B cell (primary cell): ENCODE measurements around the gene MAP3K5. TPM values are rescaled to one million over a fixed set of nuclear protein-coding genes. Genes with fewer than 3 reads are reported as not detected.

Experiments used
- ATAC-seq: fragments of 200-7000 bp; cut with Tn5 transposase; one replicate; pipeline ENCODE4 v1.10.0; 2021; ENCODE audit warnings: low read depth, mild to moderate bottlenecking, moderate number of reproducible peaks, moderate library complexity
- CTCF ChIA-PET: fragments of 350-600 bp; sonication (Branson Sonifier 250); formaldehyde crosslinking; loops from one replicate; lab custom pipeline; 2021; ENCODE audit warnings: antibody characterized with exemption, inconsistent platforms; lab: Charles Lee
- POLR2A ChIA-PET: fragments of 350-600 bp; sonication (Branson Sonifier 250); formaldehyde crosslinking; loops from one replicate; lab custom pipeline; 2021; ENCODE audit warnings: antibody characterized with exemption; lab: Charles Lee
- DNase-seq: peaks from one replicate; pipeline ENCODE4 v3.0.0; 2013
- H2AFZ ChIP-seq: 2 replicates; pipeline ENCODE4 v1.6.1; 2012; ENCODE audit warnings: mild to moderate bottlenecking, low read depth, low read length; ENCODE audit not compliant: insufficient read depth, poor library complexity, severe bottlenecking
- H3K27ac ChIP-seq, 2 donors: 1 replicate in 1 of 2; 2 replicates in 1 of 2; pipeline ENCODE4 v1.5.1; 2012 to 2013; ENCODE audit warnings: low read length in 2 of 2, mild to moderate bottlenecking in 2 of 2, moderate library complexity in 1 of 2
- H3K27me3 ChIP-seq, 4 experiments: fragments of 200-600 bp in 1 of 4; sonication (generic) in 1 of 4; replicated peaks in 1 of 4; 1 replicate in 2 of 4; 2 replicates in 2 of 4; pipeline versions ENCODE4 v1.6.1 to v1.7.0; 2013 to 2016; ENCODE audit warnings: low read length in 3 of 4, mild to moderate bottlenecking in 2 of 4, mixed read lengths in 1 of 4, moderate library complexity in 1 of 4; ENCODE audit not compliant: insufficient read depth in 4 of 4, control insufficient read depth in 3 of 4; ENCODE audit errors: control extremely low read depth in 1 of 4
- H3K36me3 ChIP-seq, 2 experiments: replicated peaks in 1 of 2; 1 replicate in 1 of 2; 2 replicates in 1 of 2; pipeline versions ENCODE4 v1.6.1 to v1.7.1; 2013; ENCODE audit warnings: low read length in 1 of 2; ENCODE audit not compliant: insufficient read depth in 2 of 2, control insufficient read depth in 1 of 2; ENCODE audit errors: control extremely low read depth in 1 of 2, extremely low read depth in 1 of 2
- H3K4me1 ChIP-seq, 2 donors: fragments of 200-600 bp in 1 of 2; sonication (generic) in 1 of 2; 1 replicate in 1 of 2; 2 replicates in 1 of 2; pipeline versions ENCODE4 v1.5.1 to v1.6.1; 2013 to 2017; ENCODE audit warnings: low read length in 2 of 2; ENCODE audit not compliant: control insufficient read depth in 2 of 2, insufficient read depth in 2 of 2
- H3K4me2 ChIP-seq: replicated peaks from 2 replicates; pipeline ENCODE3; 2012; ENCODE audit warnings: mild to moderate bottlenecking, low read depth, low read length; ENCODE audit not compliant: poor library complexity, severe bottlenecking
- H3K4me3 ChIP-seq, 5 experiments: fragments of 200-600 bp in 1 of 5; sonication (generic) in 1 of 5; 1 replicate in 3 of 5; 2 replicates in 2 of 5; pipeline versions ENCODE4 v1.5.1 to v1.7.0; 2011 to 2016; ENCODE audit warnings: low read length in 4 of 5, mild to moderate bottlenecking in 4 of 5, low read depth in 2 of 5, control low read depth in 1 of 5, moderate library complexity in 1 of 5; ENCODE audit not compliant: insufficient read depth in 1 of 5; ENCODE audit errors: control extremely low read depth in 1 of 5, extremely low read depth in 1 of 5
- H3K79me2 ChIP-seq: fragments of 200-600 bp; sonication (generic); one replicate; pipeline ENCODE4 v1.6.0; 2016; ENCODE audit warnings: low read length; ENCODE audit not compliant: control insufficient read depth, insufficient read depth
- H3K9ac ChIP-seq: fragments of 200-600 bp; sonication (generic); 2 replicates; pipeline ENCODE4 v1.6.1; 2017; ENCODE audit warnings: mild to moderate bottlenecking, low read length, moderate library complexity
- H3K9me3 ChIP-seq, 3 donors: one replicate each; pipeline versions ENCODE4 v1.6.1 to v1.7.1; 2013; ENCODE audit warnings: low read length in 2 of 3; ENCODE audit not compliant: control insufficient read depth in 2 of 3, insufficient read depth in 1 of 3; ENCODE audit errors: control extremely low read depth in 1 of 3
- H4K20me1 ChIP-seq: 2 replicates; pipeline ENCODE4 v1.6.0; 2012; ENCODE audit warnings: mild to moderate bottlenecking, low read length; ENCODE audit not compliant: insufficient read depth, control insufficient read depth, poor library complexity, severe bottlenecking
- H3K27ac Mint-ChIP-seq: one replicate; pipeline ENCODE4 v1.8.0; 2021; ENCODE audit warnings: mixed read lengths
- H3K27me3 Mint-ChIP-seq: one replicate; pipeline ENCODE4 v1.8.0; 2021; ENCODE audit warnings: mixed read lengths
- H3K4me1 Mint-ChIP-seq: one replicate; pipeline ENCODE4 v1.8.0; 2021; ENCODE audit warnings: mixed read lengths
- H3K4me3 Mint-ChIP-seq: one replicate; pipeline ENCODE4 v1.8.0; 2021; ENCODE audit warnings: mixed read lengths
- H3K9me3 Mint-ChIP-seq: one replicate; pipeline ENCODE4 v1.8.0; 2022; ENCODE audit warnings: mixed read lengths; ENCODE audit not compliant: insufficient read depth
- CTCF ChIP-seq: fragments of 200-600 bp; IDR thresholded peaks from one replicate; pipeline ENCODE4 v1.8.0; 2022; ENCODE audit warnings: antibody characterized with exemption, mild to moderate bottlenecking
- EZH2 ChIP-seq: IDR thresholded peaks from 2 replicates; pipeline ENCODE4 v1.6.1; 2012; ENCODE audit warnings: borderline replicate concordance, low read depth, mild to moderate bottlenecking, moderate library complexity, low read length; ENCODE audit not compliant: insufficient read depth, poor library complexity, severe bottlenecking
- WGBS: methylation state at CpG from one replicate; pipeline ENCODE4 v1.1.5; 2013; ENCODE audit warnings: missing lambda C conversion rate; ENCODE audit not compliant: insufficient coverage; 5-methylcytosine and 5-hydroxymethylcytosine counted together
- intact Hi-C: fragments of 100-400 bp; cut with micrococcal nuclease; formaldehyde crosslinking; loops from one replicate; pipeline ENCODE4 v1.10.0; 2022
- polyA plus RNA-seq: library from polyadenylated mRNA; depleted of rRNA; stranded (reverse); fragments of >200 nt; gene quantifications from 2 replicates; pipeline ENCODE4 v1.2.3, GENCODE V29; 2012
- total RNA-seq, 2 donors: library from RNA; stranded (reverse); fragments of 120-200 nt in 1 of 2; gene quantifications; 1 replicate in 1 of 2; 2 replicates in 1 of 2; pipeline versions ENCODE4 v1.2.3 to v1.2.4, GENCODE V29; 2013 to 2022

The MAP3K5 gene
- total and polyA plus RNA-seq, 2 donors (not counting 1 experiment from before 2014, with no cell fraction given): 5.7 to 34.1 TPM

GRCh38 chr6:136640132-136640915 lies 152.0 kb downstream of the MAP3K5 start:
- no peaks in the 10 kb centered on the region for H3K27me3 Mint-ChIP-seq
- peaks cover 5% of the 10 kb centered on the region for H3K4me1 Mint-ChIP-seq
- H3K4me3 ChIP-seq: no peak overlapping the region
- H3K4me1 ChIP-seq: peaks cover 0 to 5% of the 10 kb centered on the region in 2 donors
- intact Hi-C loops: no loop called here
- ChIA-PET CTCF (interaction anchor here (1.2 to 9.9 kb wide), 3 partner anchors 149 to 205 kb away, joined by 3 to 433 read pairs (median 9); partner anchors contain the start of gene MAP3K5), POLR2A (interaction anchor here (1.0 kb wide), 1 partner anchor 152 kb away, joined by 4 read pairs; the partner anchor contains the start of gene MAP3K5)
- no peaks in the 10 kb centered on the region for H3K79me2 ChIP-seq
- ATAC-seq (no peak), DNase-seq (no peak)
- no peaks in the 10 kb centered on the region for H3K9me3 Mint-ChIP-seq
- H3K27ac ChIP-seq: no peak overlapping the region
- H3K4me3 Mint-ChIP-seq: no peak overlapping the region
- 100% methylated on average over 2 of the region's 5 CpGs for WGBS
- H4K20me1 ChIP-seq: no peaks in the 10 kb centered on the region
- H3K4me2 ChIP-seq: no peak overlapping the region
- H3K9me3 ChIP-seq: no peaks in the 10 kb centered on the region
- H3K27me3 ChIP-seq: no peaks in the 10 kb centered on the region
- no peak overlapping the region for H3K9ac ChIP-seq
- H3K27ac Mint-ChIP-seq: no peak overlapping the region
- TF ChIP-seq CTCF (no peak), EZH2 (no peak)
- peaks cover 0 to 24% of the 10 kb centered on the region in 2 experiments for H3K36me3 ChIP-seq
- no peak overlapping the region for H2AFZ ChIP-seq

GRCh38 chr6:136639702-136640101 lies 152.6 kb downstream of the MAP3K5 start:
- no peak for ATAC-seq
- H3K4me2 ChIP-seq: no peak overlapping the region
- H3K27ac Mint-ChIP-seq: no peak overlapping the region
- no peaks in the 10 kb centered on the region for H4K20me1 ChIP-seq
- H2AFZ ChIP-seq: no peak overlapping the region
- intact Hi-C loops: no loop called here
- TF ChIP-seq EZH2: no peak
- no peak for TF ChIP-seq CTCF
- no peaks in the 10 kb centered on the region for H3K27me3 Mint-ChIP-seq
- peaks cover 5% of the 10 kb centered on the region for H3K4me1 Mint-ChIP-seq
- H3K4me1 ChIP-seq: peaks cover 0 to 5% of the 10 kb centered on the region in 2 donors
- no peaks in the 10 kb centered on the region for H3K9me3 Mint-ChIP-seq
- no peak overlapping the region for H3K4me3 Mint-ChIP-seq
- no peak overlapping the region for H3K27ac ChIP-seq
- POLR2A ChIA-PET: no interaction called here
- H3K9me3 ChIP-seq: no peaks in the 10 kb centered on the region
- no peak for DNase-seq
- no peak overlapping the region for H3K4me3 ChIP-seq
- no peaks in the 10 kb centered on the region for H3K27me3 ChIP-seq
- CTCF ChIA-PET: interaction anchor here (2.2 to 9.9 kb wide), 2 partner anchors 149 to 155 kb away, joined by 9 to 433 read pairs; partner anchors contain the start of gene MAP3K5
- H3K36me3 ChIP-seq: peaks cover 0 to 24% of the 10 kb centered on the region in 2 experiments
- no peak overlapping the region for H3K9ac ChIP-seq
- H3K79me2 ChIP-seq: no peaks in the 10 kb centered on the region
- no CpG with 5 or more reads among the region's 3 CpGs for WGBS
